Mesendoderm (in vitro differentiated cells): ENCODE data around the gene B4GALNT3.

ENCODE experiments used
- DNase-seq: peaks from one replicate; pipeline ENCODE4 v3.0.0; 2013
- H2AK5ac ChIP-seq: 2 replicates; pipeline ENCODE4 v1.6.1; 2013; ENCODE audit warnings: low read length, inconsistent platforms
- H2BK120ac ChIP-seq: 2 replicates; pipeline ENCODE4 v1.6.1; 2013; ENCODE audit warnings: low read depth, mild to moderate bottlenecking, low read length, moderate library complexity, mixed read lengths
- H2BK15ac ChIP-seq: replicated peaks from 2 replicates; pipeline ENCODE4 v1.6.1; 2013; ENCODE audit warnings: low read depth, mild to moderate bottlenecking, moderate library complexity
- H2BK5ac ChIP-seq: 2 replicates; pipeline ENCODE4 v1.6.1; 2013; ENCODE audit warnings: low read length, inconsistent platforms
- H3K18ac ChIP-seq: 2 replicates; pipeline ENCODE4 v1.6.1; 2013; ENCODE audit warnings: mild to moderate bottlenecking, low read length, mixed read lengths
- H3K23ac ChIP-seq: one replicate; pipeline ENCODE4 v1.6.1; 2013; ENCODE audit warnings: low read length
- H3K27ac ChIP-seq: 2 replicates; pipeline ENCODE4 v1.5.1; 2013; ENCODE audit warnings: low read depth, mild to moderate bottlenecking, inconsistent platforms, low read length, moderate library complexity
- H3K27me3 ChIP-seq: 2 replicates; pipeline ENCODE4 v1.6.1; 2013; ENCODE audit warnings: low read length, control low read depth, mild to moderate bottlenecking, inconsistent platforms; ENCODE audit not compliant: insufficient read depth, poor library complexity
- H3K36me3 ChIP-seq: 2 replicates; pipeline ENCODE4 v1.6.1; 2013; ENCODE audit warnings: low read length, inconsistent platforms; ENCODE audit not compliant: control insufficient read depth, insufficient read depth
- H3K4ac ChIP-seq: one replicate; pipeline ENCODE4 v1.6.1; 2013; ENCODE audit warnings: low read depth, mild to moderate bottlenecking, low read length, moderate library complexity
- H3K4me1 ChIP-seq: 2 replicates; pipeline ENCODE4 v1.6.1; 2013; ENCODE audit warnings: low read depth, low read length, inconsistent platforms; ENCODE audit not compliant: control insufficient read depth
- H3K4me2 ChIP-seq: 2 replicates; pipeline ENCODE4 v1.6.1; 2013; ENCODE audit warnings: low read length
- H3K4me3 ChIP-seq: 2 replicates; pipeline ENCODE4 v1.5.1; 2013; ENCODE audit warnings: mild to moderate bottlenecking, low read length
- H3K56ac ChIP-seq: one replicate; pipeline ENCODE4 v1.6.1; 2013; ENCODE audit warnings: low read length
- H3K79me1 ChIP-seq: 2 replicates; pipeline ENCODE4 v1.6.1; 2013; ENCODE audit warnings: low read length, inconsistent platforms
- H3K79me2 ChIP-seq: 2 replicates; pipeline ENCODE4 v1.6.1; 2013; ENCODE audit warnings: mild to moderate bottlenecking, low read length; ENCODE audit not compliant: control insufficient read depth, insufficient read depth
- H3K9ac ChIP-seq: 2 replicates; pipeline ENCODE4 v1.6.1; 2013; ENCODE audit warnings: low read length, inconsistent platforms
- H4K5ac ChIP-seq: one replicate; pipeline ENCODE4 v1.6.1; 2013; ENCODE audit warnings: low read length
- H4K8ac ChIP-seq: one replicate; pipeline ENCODE4 v1.6.1; 2013; ENCODE audit warnings: low read depth, mild to moderate bottlenecking, control low read depth, low read length, moderate library complexity
- WGBS: extraction: QIAGEN DNeasy Blood & Tissue Kit; methylation state at CpG from one replicate; pipeline ENCODE4 v1.1.7; 2013; ENCODE audit warnings: low lambda C conversion rate, missing lambda C conversion rate; ENCODE audit not compliant: insufficient coverage; ENCODE audit errors: extremely low coverage; 5-methylcytosine and 5-hydroxymethylcytosine counted together

B4GALNT3 gene

DNA sequence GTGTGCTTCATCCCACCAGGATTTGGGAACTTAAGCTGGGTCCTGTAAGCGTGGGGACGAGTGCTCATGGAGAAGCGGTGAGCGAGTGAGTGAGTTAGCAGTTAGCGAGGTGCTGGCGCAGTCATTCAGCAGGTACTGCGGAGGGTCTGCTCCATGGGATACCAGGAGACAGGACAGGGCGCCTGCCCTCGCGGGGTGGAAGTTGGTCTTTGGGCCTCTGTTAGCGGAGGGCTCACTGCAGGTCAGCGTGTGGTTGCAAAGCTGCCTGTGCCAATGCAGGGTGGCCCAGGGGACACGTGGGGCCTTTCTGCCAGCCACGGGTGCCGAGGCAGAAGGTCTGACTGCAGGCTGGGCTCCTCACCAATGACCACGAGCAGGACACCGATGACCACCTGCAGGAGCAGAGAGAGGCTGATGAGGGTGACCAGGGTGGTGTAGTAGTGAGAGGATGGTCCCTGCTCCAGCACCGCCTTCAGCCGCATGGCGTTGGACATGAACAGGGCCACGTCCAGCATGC is 105.9 kb downstream of the B4GALNT3 start:
- Histone ChIP-seq H3K79me1 (no peaks in the 10 kb centered on the region), H3K4me2 (no peak overlapping the region), H3K79me2 (no peaks in the 10 kb centered on the region), H2BK5ac (no peak overlapping the region), H2BK15ac (no peak overlapping the region), H3K56ac (no peak overlapping the region), H3K36me3 (no peaks in the 10 kb centered on the region), H2AK5ac (no peak overlapping the region), H4K8ac (no peak overlapping the region), H3K9ac (no peak overlapping the region), H2BK120ac (no peak overlapping the region), H3K27me3 (no peaks in the 10 kb centered on the region), H3K4ac (no peak overlapping the region), H3K18ac (no peak overlapping the region), H3K4me1 (no peaks in the 10 kb centered on the region), H4K5ac (no peak overlapping the region), H3K23ac (no peak overlapping the region), H3K27ac (no peak overlapping the region), H3K4me3 (no peak overlapping the region)
- no CpG with 5 or more reads among the region's 21 CpGs for WGBS
- DNase-seq: no peak

GRCh38 chr12:568486-568885 is 108.7 kb downstream of the B4GALNT3 start:
- no peak overlapping the region for H4K5ac ChIP-seq
- H3K4ac ChIP-seq: no peak overlapping the region
- H3K36me3 ChIP-seq: no peaks in the 10 kb centered on the region
- no peaks in the 10 kb centered on the region for H3K79me2 ChIP-seq
- H2BK5ac ChIP-seq: no peak overlapping the region
- H3K4me2 ChIP-seq: no peak overlapping the region
- no peak overlapping the region for H2AK5ac ChIP-seq
- no peak overlapping the region for H2BK15ac ChIP-seq
- H3K27ac ChIP-seq: no peak overlapping the region
- H3K27me3 ChIP-seq: no peaks in the 10 kb centered on the region
- no peak overlapping the region for H3K18ac ChIP-seq
- no peak overlapping the region for H3K56ac ChIP-seq
- no peak overlapping the region for H3K4me3 ChIP-seq
- H3K9ac ChIP-seq: no peak overlapping the region
- H4K8ac ChIP-seq: no peak overlapping the region
- no peak for DNase-seq
- no peak overlapping the region for H3K23ac ChIP-seq
- WGBS: no CpG with 5 or more reads among the region's 6 CpGs
- no peak overlapping the region for H2BK120ac ChIP-seq
- no peaks in the 10 kb centered on the region for H3K79me1 ChIP-seq
- H3K4me1 ChIP-seq: no peaks in the 10 kb centered on the region

DNA sequence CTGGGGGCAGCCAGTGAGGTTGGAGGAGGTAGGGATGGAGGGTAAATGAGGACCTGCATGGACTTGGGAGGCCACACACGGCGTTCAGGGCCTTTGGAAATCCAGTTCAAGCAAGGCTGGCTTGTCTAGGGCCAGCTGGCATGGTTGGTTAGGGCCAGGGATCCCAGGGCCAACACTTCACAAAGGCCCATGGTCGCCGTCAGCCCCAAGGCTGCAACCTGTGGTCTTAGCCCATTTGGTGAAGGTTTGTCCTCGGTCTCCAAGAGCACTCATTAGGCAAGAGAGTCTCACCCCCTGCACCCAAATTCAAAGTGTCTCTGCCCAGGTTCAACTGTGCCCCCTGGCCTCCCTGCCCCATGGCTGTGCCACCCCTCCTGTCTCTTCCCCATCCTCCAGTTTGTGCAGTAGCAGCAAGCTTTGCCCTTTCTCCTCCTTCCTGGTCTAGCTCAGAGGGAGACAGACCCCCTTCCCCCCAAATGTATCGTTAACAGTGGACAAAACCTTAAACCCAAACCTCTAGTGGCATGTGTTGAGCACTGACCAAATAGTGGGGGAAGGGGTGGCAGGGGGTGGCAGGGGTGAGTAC is 109.4 kb downstream of the B4GALNT3 start:
- no peak overlapping the region for H3K27ac ChIP-seq
- DNase-seq: no peak
- H2BK120ac ChIP-seq: no peak overlapping the region
- no peak overlapping the region for H3K4me2 ChIP-seq
- H3K4me3 ChIP-seq: no peak overlapping the region
- H2BK5ac ChIP-seq: no peak overlapping the region
- no peak overlapping the region for H2BK15ac ChIP-seq
- no peaks in the 10 kb centered on the region for H3K79me1 ChIP-seq
- H3K23ac ChIP-seq: no peak overlapping the region
- no peaks in the 10 kb centered on the region for H3K79me2 ChIP-seq
- H3K18ac ChIP-seq: no peak overlapping the region
- H3K9ac ChIP-seq: no peak overlapping the region
- H4K5ac ChIP-seq: no peak overlapping the region
- H4K8ac ChIP-seq: no peak overlapping the region
- H3K4ac ChIP-seq: no peak overlapping the region
- no peak overlapping the region for H2AK5ac ChIP-seq
- H3K56ac ChIP-seq: peak overlapping the region; percentile 58
- no CpG with 5 or more reads among the region's 6 CpGs for WGBS
- H3K27me3 ChIP-seq: no peaks in the 10 kb centered on the region
- no peaks in the 10 kb centered on the region for H3K36me3 ChIP-seq
- no peaks in the 10 kb centered on the region for H3K4me1 ChIP-seq

DNA sequence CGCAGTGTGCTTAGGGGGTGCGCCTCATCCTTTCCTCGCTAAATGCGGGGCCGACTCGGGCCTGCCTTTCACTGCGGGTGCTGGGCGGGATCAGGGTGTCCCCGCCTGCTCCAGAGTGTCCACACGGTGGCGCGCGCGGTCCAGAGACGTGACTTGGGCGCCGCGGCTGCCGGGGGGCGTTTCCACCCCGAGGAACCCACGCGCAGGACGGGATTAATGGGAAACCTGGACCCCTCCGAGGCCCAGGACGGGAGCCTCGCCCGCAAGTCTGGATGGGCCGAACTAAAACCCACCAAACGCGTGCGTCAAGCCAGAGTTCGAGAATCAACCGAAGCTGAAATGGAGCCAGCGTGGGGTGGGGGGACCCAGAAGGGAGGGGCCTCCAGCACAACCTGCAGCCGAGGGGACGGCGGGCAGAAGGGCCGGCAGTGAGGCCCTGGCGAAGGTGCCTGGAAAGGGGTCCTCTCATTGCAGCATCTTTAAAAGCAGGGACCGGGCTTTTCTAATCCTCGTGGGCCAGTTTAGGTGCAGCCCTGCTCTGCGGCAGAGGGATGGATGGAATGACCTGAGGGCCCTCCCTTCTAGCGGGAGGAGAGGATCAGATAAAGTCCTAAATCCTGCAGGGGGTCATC is 110.2 kb downstream of the B4GALNT3 start:
- H3K4me2 ChIP-seq: peak overlapping the region; percentile 64
- no CpG with 5 or more reads among the region's 44 CpGs for WGBS
- no peaks in the 10 kb centered on the region for H3K79me1 ChIP-seq
- H3K27ac ChIP-seq: no peak overlapping the region
- no peak overlapping the region for H4K8ac ChIP-seq
- no peak overlapping the region for H2AK5ac ChIP-seq
- no peak overlapping the region for H3K23ac ChIP-seq
- H2BK15ac ChIP-seq: no peak overlapping the region
- no peaks in the 10 kb centered on the region for H3K36me3 ChIP-seq
- no peaks in the 10 kb centered on the region for H3K79me2 ChIP-seq
- H3K9ac ChIP-seq: peak overlapping the region; percentile 78
- H2BK5ac ChIP-seq: no peak overlapping the region
- peak overlapping the region; percentile 70 for H3K4me3 ChIP-seq
- H2BK120ac ChIP-seq: no peak overlapping the region
- peak overlapping the region; percentile 89 for H3K56ac ChIP-seq
- no peak overlapping the region for H4K5ac ChIP-seq
- DNase-seq: peak; percentile 77
- no peaks in the 10 kb centered on the region for H3K27me3 ChIP-seq
- no peaks in the 10 kb centered on the region for H3K4me1 ChIP-seq
- H3K18ac ChIP-seq: peak overlapping the region; percentile 33
- H3K4ac ChIP-seq: no peak overlapping the region

GRCh38 chr12:570435-570920 is 110.7 kb downstream of the B4GALNT3 start:
- no peak overlapping the region for H2BK120ac ChIP-seq
- H3K36me3 ChIP-seq: no peaks in the 10 kb centered on the region
- peak; percentile 89 for DNase-seq
- H3K56ac ChIP-seq: peak overlapping the region; percentile 89
- no peaks in the 10 kb centered on the region for H3K27me3 ChIP-seq
- no peak overlapping the region for H3K23ac ChIP-seq
- H3K4me3 ChIP-seq: peak overlapping the region; percentile 70
- H3K4me2 ChIP-seq: peak overlapping the region; percentile 64
- H2AK5ac ChIP-seq: no peak overlapping the region
- peak overlapping the region; percentile 78 for H3K9ac ChIP-seq
- H4K8ac ChIP-seq: peak overlapping the region; percentile 44
- no peak overlapping the region for H4K5ac ChIP-seq
- no peaks in the 10 kb centered on the region for H3K79me1 ChIP-seq
- H3K18ac ChIP-seq: peak overlapping the region; percentile 7
- H2BK15ac ChIP-seq: no peak overlapping the region
- no peak overlapping the region for H2BK5ac ChIP-seq
- H3K27ac ChIP-seq: peak overlapping the region; percentile 70
- no CpG with 5 or more reads among the region's 22 CpGs for WGBS
- H3K4me1 ChIP-seq: no peaks in the 10 kb centered on the region
- H3K4ac ChIP-seq: no peak overlapping the region
- H3K79me2 ChIP-seq: no peaks in the 10 kb centered on the region
